Epithelial cell of proximal tubule (primary cell): Measurements from ENCODE around the gene OR8U1. TPM values are rescaled to one million over a fixed set of nuclear protein-coding genes. Genes with fewer than 3 reads are reported as not detected.
"Not testable (repeated sequence)": the region's sequence is repeated elsewhere in the genome, so short reads cannot be mapped to it uniquely, and the experiment has no call there.

Experiments
- DNase-seq: peaks from one replicate; pipeline ENCODE4 v3.0.0-alpha.2; 2011; ENCODE audit warnings: low read depth
- H3K4me3 ChIP-seq: 2 replicates; pipeline ENCODE4 v1.5.1; 2011; ENCODE audit warnings: low read depth, mild to moderate bottlenecking, low read length
- total RNA-seq: library from RNA; depleted of rRNA; stranded (reverse); fragments of >200 nt; gene quantifications from 2 replicates; pipeline ENCODE4 v1.2.3, GENCODE V29; 2015
- TF ChIP-seq, protein P1 (sequence below): conservative IDR thresholded peaks from 2 replicates; pipeline ENCODE4 v1.5.1; 2012; ENCODE audit warnings: low read depth, mild to moderate bottlenecking, low read length

OR8U1 gene
- total RNA-seq, 1 donor from 2014 or later = not detected

DNA sequence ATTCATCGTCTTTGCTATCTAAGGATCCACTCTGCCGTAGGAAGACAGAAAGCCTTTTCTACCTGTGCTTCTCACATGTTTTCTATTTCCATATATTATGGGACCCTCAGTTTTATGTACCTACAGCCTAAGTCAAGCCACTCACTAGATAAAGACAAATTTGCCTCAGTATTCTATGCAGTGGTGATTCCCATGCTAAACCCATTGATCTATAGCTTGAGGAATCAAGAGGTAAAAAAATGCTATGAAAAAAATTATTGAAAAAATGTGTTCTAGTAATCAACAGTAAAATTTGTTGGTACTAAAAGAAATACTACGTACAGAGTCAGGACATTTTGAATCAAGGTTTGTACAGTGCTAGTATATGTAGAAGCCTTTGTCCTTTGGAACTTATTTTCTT is 19.0 kb downstream of the OR8U1 start:
- DNase-seq = no peak
- TF ChIP-seq, protein P1, sequence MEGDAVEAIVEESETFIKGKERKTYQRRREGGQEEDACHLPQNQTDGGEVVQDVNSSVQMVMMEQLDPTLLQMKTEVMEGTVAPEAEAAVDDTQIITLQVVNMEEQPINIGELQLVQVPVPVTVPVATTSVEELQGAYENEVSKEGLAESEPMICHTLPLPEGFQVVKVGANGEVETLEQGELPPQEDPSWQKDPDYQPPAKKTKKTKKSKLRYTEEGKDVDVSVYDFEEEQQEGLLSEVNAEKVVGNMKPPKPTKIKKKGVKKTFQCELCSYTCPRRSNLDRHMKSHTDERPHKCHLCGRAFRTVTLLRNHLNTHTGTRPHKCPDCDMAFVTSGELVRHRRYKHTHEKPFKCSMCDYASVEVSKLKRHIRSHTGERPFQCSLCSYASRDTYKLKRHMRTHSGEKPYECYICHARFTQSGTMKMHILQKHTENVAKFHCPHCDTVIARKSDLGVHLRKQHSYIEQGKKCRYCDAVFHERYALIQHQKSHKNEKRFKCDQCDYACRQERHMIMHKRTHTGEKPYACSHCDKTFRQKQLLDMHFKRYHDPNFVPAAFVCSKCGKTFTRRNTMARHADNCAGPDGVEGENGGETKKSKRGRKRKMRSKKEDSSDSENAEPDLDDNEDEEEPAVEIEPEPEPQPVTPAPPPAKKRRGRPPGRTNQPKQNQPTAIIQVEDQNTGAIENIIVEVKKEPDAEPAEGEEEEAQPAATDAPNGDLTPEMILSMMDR = no peak
- H3K4me3 ChIP-seq = no peak overlapping the region

DNA sequence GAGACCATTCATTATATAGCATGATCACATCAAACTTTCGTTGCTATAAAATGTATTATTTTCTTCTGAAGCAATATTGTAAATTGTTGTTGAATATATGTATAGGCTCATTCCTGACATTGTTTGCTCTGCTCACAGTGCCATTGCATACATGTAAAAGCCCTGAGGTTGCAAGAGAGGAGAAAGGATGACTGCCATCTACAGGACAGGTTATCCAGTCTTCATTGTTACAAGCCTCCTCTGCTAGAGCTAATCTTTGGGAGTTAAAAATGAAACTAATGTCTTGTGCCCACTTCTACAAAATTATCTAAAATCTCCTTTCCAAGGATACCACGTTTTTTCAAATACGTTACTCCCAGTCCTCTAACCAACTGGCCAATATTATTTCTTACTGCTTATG is 20.6 kb downstream of the OR8U1 start:
- no peak overlapping the region for H3K4me3 ChIP-seq
- TF ChIP-seq, protein P1 = no peak
- DNase-seq = no peak

DNA sequence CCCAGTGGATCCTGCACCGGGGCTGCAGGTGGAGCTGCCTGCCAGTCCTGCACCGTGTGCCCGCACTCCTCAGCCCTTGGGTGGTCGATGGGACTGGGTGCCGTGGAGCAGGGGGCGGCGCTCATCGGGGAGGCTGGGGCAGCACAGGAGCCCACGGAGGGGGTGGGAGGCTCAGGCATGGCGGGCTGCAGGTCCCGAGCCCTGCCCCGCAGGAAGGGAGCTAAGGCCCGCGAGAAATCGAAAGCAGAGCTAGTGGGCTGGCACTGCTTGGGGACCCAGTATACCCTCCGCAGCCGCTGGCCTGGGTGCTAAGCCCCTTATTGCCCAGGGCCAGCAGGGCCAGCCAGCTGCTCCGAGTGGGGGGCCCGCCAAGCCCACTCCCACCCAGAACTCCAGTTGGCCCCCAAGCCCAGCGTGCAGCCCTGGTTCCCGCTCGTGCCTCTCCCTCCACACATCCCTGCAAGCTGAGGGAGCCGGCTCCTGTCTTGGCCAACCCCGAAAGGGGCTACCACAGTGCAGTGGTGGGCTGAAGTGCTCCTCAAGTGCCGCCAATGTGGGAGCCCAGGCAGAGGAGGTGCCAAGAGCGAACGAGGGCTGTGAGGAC is 26.5 kb downstream of the OR8U1 start:
- H3K4me3 ChIP-seq = not testable (repeated sequence)

DNA sequence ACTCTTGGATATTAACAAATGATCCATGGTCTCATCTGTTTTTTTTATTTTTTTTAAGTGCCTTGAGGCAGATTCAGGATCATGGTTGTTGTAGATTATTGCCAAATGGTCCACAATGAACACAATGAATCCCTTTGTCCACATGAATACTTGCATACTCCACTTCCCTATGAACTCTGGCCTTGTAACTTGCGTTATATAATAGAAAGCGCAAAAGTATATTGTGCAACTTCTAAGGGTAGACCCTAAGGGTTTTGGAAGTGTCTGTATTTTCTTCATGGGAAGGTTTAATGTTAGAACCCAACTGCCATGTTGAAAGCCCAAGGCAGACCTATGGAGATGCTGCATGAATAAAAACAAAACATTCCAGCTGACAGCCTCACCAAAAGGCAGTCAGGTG is 29.0 kb downstream of the OR8U1 start:
- TF ChIP-seq, protein P1 = no peak
- DNase-seq = no peak
- no peak overlapping the region for H3K4me3 ChIP-seq

More for the DNA sequence above, 26.5 kb downstream of the OR8U1 start:
- not testable (repeated sequence) for DNase-seq

DNA sequence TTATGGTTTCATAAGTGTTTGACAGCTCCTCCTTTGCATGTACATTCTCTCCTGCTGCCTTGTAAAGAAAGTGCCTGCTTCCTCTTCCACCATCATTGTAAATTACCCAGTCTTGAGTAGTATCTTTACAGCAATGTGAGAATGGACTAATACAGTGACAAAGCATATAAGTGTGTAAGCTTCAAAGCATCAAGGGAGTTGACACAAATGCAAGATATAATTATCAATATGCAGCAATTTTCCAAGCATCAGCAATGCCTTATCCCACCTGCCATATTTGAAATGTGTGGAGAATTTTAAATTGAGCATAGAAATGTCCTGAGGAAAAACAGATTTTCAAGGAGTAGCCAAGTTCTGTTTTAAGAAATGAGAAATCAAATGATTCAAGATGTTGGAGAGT is 35.4 kb downstream of the OR8U1 start:
- TF ChIP-seq, protein P1 = no peak
- no peak overlapping the region for H3K4me3 ChIP-seq
- no peak for DNase-seq

DNA sequence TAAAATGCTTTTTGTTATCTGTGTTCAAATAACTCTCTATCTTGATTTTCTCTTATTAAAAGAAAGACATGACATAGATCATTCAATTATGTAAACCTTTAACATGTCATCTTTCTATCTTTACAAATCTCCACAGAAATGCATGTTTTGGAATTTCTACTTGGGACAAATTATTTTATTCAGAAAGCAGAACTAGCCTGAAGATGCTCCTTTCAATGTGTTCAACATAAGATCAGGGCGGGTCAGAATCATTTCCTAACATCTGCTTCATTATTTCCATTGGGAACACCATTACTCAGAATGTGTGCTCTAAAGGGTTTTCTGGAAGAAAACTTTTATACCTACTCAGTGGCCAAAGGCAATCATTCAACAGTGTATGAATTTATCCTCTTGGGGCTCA is 37.0 kb downstream of the OR8U1 start, which contains the start of gene OR5AL1:
Gene OR5AL1 (plus strand): TSS at position 301 of the 400 bp plus-strand sequence.
- no peak within 1 kb of the TSS for H3K4me3 ChIP-seq
- TF ChIP-seq, protein P1 = no peak
- no peak for DNase-seq

Other genes starting within 250 kb of the OR8U1 start
- gene OR8J3, start 235.4 kb upstream of the OR8U1 start, total RNA-seq = not detected in 2 replicates
- gene OR8K5, start 215.3 kb upstream of the OR8U1 start, total RNA-seq = not detected in 2 replicates
- not detected in 2 replicates for gene OR5J2, start 199.0 kb upstream of the OR8U1 start, total RNA-seq
- not detected in 2 replicates for gene OR5T2, start 141.4 kb upstream of the OR8U1 start, total RNA-seq
- gene OR5T3, start 123.4 kb upstream of the OR8U1 start, total RNA-seq = not detected in 2 replicates
- not detected in 2 replicates for gene OR5T1, start 101.5 kb upstream of the OR8U1 start, total RNA-seq
- not detected in 2 replicates for gene OR8H1, start 83.4 kb upstream of the OR8U1 start, total RNA-seq
- not detected in 2 replicates for gene OR8K3, start 60.5 kb upstream of the OR8U1 start, total RNA-seq
- not detected in 2 replicates for gene OR8K1, start 29.6 kb upstream of the OR8U1 start, total RNA-seq
- gene OR8J1, start 21.3 kb upstream of the OR8U1 start, total RNA-seq = not detected in 2 replicates
- gene OR5AL1, start 37.1 kb downstream of the OR8U1 start, total RNA-seq = not detected in 2 replicates
- gene OR5M3, start 97.7 kb downstream of the OR8U1 start, total RNA-seq = not detected in 2 replicates
- gene OR5M8, start 115.7 kb downstream of the OR8U1 start, total RNA-seq = not detected in 2 replicates
- not detected in 2 replicates for gene OR5M11, start 167.6 kb downstream of the OR8U1 start, total RNA-seq
- gene OR5M10, start 202.1 kb downstream of the OR8U1 start, total RNA-seq = not detected in 2 replicates
- gene OR5M1, start 239.2 kb downstream of the OR8U1 start, total RNA-seq = not detected in 2 replicates